PFSK-1 (cell line): Measurements from ENCODE around the gene ZFYVE21. TPM values are rescaled to one million over a fixed set of nuclear protein-coding genes. Genes with fewer than 3 reads are reported as not detected.

Source experiments
- FOXP2 ChIP-seq: optimal IDR thresholded peaks from 2 replicates; pipeline ENCODE3; 2011; ENCODE audit warnings: borderline replicate concordance, control low read depth, inconsistent platforms; ENCODE audit not compliant: insufficient read depth; ENCODE audit errors: extremely low read length, extremely low read depth
- POLR2AphosphoS5 ChIP-seq: IDR thresholded peaks from 2 replicates; pipeline ENCODE4 v1.6.1; 2012; ENCODE audit warnings: low read depth, mild to moderate bottlenecking, control low read depth, low read length, moderate library complexity
- REST ChIP-seq, 2 experiments: IDR thresholded peaks; 2 replicates each; pipeline versions ENCODE4 v1.6.1 to v1.8.0; 2011 to 2012; ENCODE audit warnings: low read depth in 2 of 2, low read length in 2 of 2, control low read depth in 1 of 2, inconsistent platforms in 1 of 2, mild to moderate bottlenecking in 1 of 2, moderate library complexity in 1 of 2; ENCODE audit not compliant: insufficient read depth in 1 of 2
- SIN3A ChIP-seq: IDR thresholded peaks from 2 replicates; pipeline ENCODE4 v1.6.1; 2012; ENCODE audit warnings: mild to moderate bottlenecking, low read length, moderate library complexity, borderline replicate concordance; ENCODE audit not compliant: insufficient read depth
- TAF1 ChIP-seq: IDR thresholded peaks from 2 replicates; pipeline ENCODE4 v1.6.1; 2012; ENCODE audit warnings: low read length, control low read depth, borderline replicate concordance; ENCODE audit not compliant: insufficient read depth
- polyA plus RNA-seq: library from polyadenylated mRNA; unstranded; fragments of >200 nt; gene quantifications from one replicate; pipeline ENCODE4 v1.2.1, GENCODE V29; 2012; ENCODE audit warnings: low read depth, missing spikeins; ENCODE audit not compliant: insufficient read length

The ZFYVE21 gene
- polyA plus RNA-seq = 25.2 TPM

- TF ChIP-seq POLR2AphosphoS5 = no peak; the same call in 1 of the 2 replicates
- peak; percentile 56; the same call in 1 of the 2 replicates for TF ChIP-seq TAF1
Observed at GRCh38 chr14:103715052-103716000, at the start of gene ZFYVE21, which contains the start of gene XRCC3. ZFYVE21 (plus strand) TSS chr14:103715810; CDS start chr14:103715842, 32 bp downstream. XRCC3 (minus strand) TSS chr14:103715451; CDS start chr14:103711087, 4,364 bp downstream.

- TF ChIP-seq POLR2AphosphoS5 (no peak), TAF1 (no peak), FOXP2 (no peak), SIN3A (no peak)
Observed at GRCh38 chr14:103667671-103668070, 47.9 kb upstream of the ZFYVE21 start.

- TF ChIP-seq POLR2AphosphoS5 (no peak), REST (IDR thresholded peaks at IDR 0.05; ENCODE audit: insufficient read depth in 1 of 2, low read depth in 2 of 2, low read length in 2 of 2) (no peak), TAF1 (no peak), FOXP2 (no peak), SIN3A (no peak)
Observed at GRCh38 chr14:103668117-103668516, 47.5 kb upstream of the ZFYVE21 start.

- TF ChIP-seq SIN3A (no peak), REST (IDR thresholded peaks at IDR 0.05; ENCODE audit: insufficient read depth in 1 of 2, low read depth in 2 of 2, low read length in 2 of 2) (no peak), FOXP2 (no peak), TAF1 (no peak), POLR2AphosphoS5 (no peak)
Observed at GRCh38 chr14:103669370-103669769, 46.2 kb upstream of the ZFYVE21 start.

GRCh38 chr14:103671911-103672310 is 43.7 kb upstream of the ZFYVE21 start:
- TF ChIP-seq POLR2AphosphoS5 (no peak), TAF1 (no peak), SIN3A (no peak), FOXP2 (no peak), REST (IDR thresholded peaks at IDR 0.05; ENCODE audit: insufficient read depth in 1 of 2, low read depth in 2 of 2, low read length in 2 of 2) (no peak)

- TF ChIP-seq POLR2AphosphoS5 = no peak
- TF ChIP-seq SIN3A = no peak
- TF ChIP-seq REST (IDR thresholded peaks at IDR 0.05; ENCODE audit: insufficient read depth in 1 of 2, low read depth in 2 of 2, low read length in 2 of 2) = no peak
- no peak for TF ChIP-seq FOXP2
- no peak for TF ChIP-seq TAF1
Observed at GRCh38 chr14:103675957-103676356, 39.7 kb upstream of the ZFYVE21 start.
